CD4-positive, alpha-beta memory T cell (primary cell): Measurements from ENCODE around the gene LPO. TPM values are rescaled to one million over a fixed set of nuclear protein-coding genes. Genes with fewer than 3 reads are reported as not detected.

ENCODE experiments used
- CTCF ChIA-PET: fragments of 350-600 bp; sonication (Branson Sonifier 250); formaldehyde crosslinking; loops from one replicate; lab custom pipeline; 2021; ENCODE audit warnings: inconsistent platforms; ENCODE audit not compliant: partially characterized antibody; lab: Charles Lee
- POLR2A ChIA-PET: fragments of 350-600 bp; sonication (Branson Sonifier 250); formaldehyde crosslinking; loops from one replicate; lab custom pipeline; 2021; ENCODE audit not compliant: partially characterized antibody; lab: Charles Lee
- DNase-seq, 5 donors: peaks; one replicate each; pipeline versions ENCODE4 v3.0.0 to v3.0.0-alpha.2; 2020 to 2022; ENCODE audit warnings: mixed read lengths in 1 of 5
- H3K27ac ChIP-seq: one replicate; pipeline ENCODE4 v1.7.0; 2013; ENCODE audit warnings: low read depth, low read length
- H3K27me3 ChIP-seq: 2 replicates; pipeline ENCODE4 v1.7.0; 2013; ENCODE audit warnings: mild to moderate bottlenecking, low read length, moderate library complexity; ENCODE audit not compliant: insufficient read depth
- H3K36me3 ChIP-seq: 2 replicates; pipeline ENCODE4 v1.7.0; 2013; ENCODE audit warnings: mild to moderate bottlenecking, low read length, moderate library complexity; ENCODE audit not compliant: insufficient read depth
- H3K4me1 ChIP-seq: 2 replicates; pipeline ENCODE4 v1.7.0; 2013; ENCODE audit warnings: mild to moderate bottlenecking, low read length, moderate library complexity; ENCODE audit not compliant: insufficient read depth
- H3K4me3 ChIP-seq, 2 donors: one replicate each; pipeline ENCODE4 v1.7.0; 2013; ENCODE audit warnings: low read length in 2 of 2, mild to moderate bottlenecking in 1 of 2
- H3K9me3 ChIP-seq, 2 donors: one replicate each; pipeline ENCODE4 v1.7.0; 2013; ENCODE audit warnings: low read length in 2 of 2, control low read depth in 1 of 2; ENCODE audit not compliant: control insufficient read depth in 1 of 2
- H3K27ac Mint-ChIP-seq, 7 donors: one replicate each; pipeline ENCODE4 v1.8.0; 2020 to 2021; ENCODE audit warnings: mixed read lengths in 7 of 7, mild to moderate bottlenecking in 6 of 7, inconsistent platforms in 3 of 7, moderate library complexity in 3 of 7
- H3K27me3 Mint-ChIP-seq, 2 donors: one replicate each; pipeline ENCODE4 v1.8.0; 2020 to 2021; ENCODE audit warnings: mixed read lengths in 2 of 2
- H3K36me3 Mint-ChIP-seq, 2 donors: one replicate each; pipeline ENCODE4 v1.8.0; 2020 to 2021; ENCODE audit warnings: mixed read lengths in 2 of 2, inconsistent platforms in 1 of 2, mild to moderate bottlenecking in 1 of 2
- H3K4me1 Mint-ChIP-seq, 4 donors: one replicate each; pipeline ENCODE4 v1.8.0; 2020 to 2021; ENCODE audit warnings: mixed read lengths in 4 of 4, mild to moderate bottlenecking in 1 of 4
- H3K4me3 Mint-ChIP-seq, 8 donors: one replicate each; pipeline ENCODE4 v1.8.0; 2020 to 2021; ENCODE audit warnings: mixed read lengths in 8 of 8, mild to moderate bottlenecking in 7 of 8, moderate library complexity in 6 of 8, inconsistent platforms in 3 of 8
- H3K9me3 Mint-ChIP-seq, 8 donors: one replicate each; pipeline ENCODE4 v1.8.0; 2020 to 2021; ENCODE audit warnings: mixed read lengths in 8 of 8, mild to moderate bottlenecking in 5 of 8, inconsistent platforms in 3 of 8, moderate library complexity in 1 of 8
- intact Hi-C: fragments of 100-400 bp; cut with micrococcal nuclease; formaldehyde crosslinking; loops from one replicate; pipeline ENCODE4 v1.15.1; 2023
- polyA plus RNA-seq, 2 donors: library from polyadenylated mRNA; unstranded; fragments of 300-500 nt; fragmentation: Illumina TruSeq; gene quantifications; one replicate each; pipeline ENCODE4 v1.2.3, GENCODE V29; 2021
- total RNA-seq, 2 experiments: library from RNA; stranded (reverse); gene quantifications; one replicate each; pipeline ENCODE4 v1.2.3, GENCODE V29; 2021

LPO gene
- total and polyA plus RNA-seq, 4 experiments from 2014 or later = not detected

DNA sequence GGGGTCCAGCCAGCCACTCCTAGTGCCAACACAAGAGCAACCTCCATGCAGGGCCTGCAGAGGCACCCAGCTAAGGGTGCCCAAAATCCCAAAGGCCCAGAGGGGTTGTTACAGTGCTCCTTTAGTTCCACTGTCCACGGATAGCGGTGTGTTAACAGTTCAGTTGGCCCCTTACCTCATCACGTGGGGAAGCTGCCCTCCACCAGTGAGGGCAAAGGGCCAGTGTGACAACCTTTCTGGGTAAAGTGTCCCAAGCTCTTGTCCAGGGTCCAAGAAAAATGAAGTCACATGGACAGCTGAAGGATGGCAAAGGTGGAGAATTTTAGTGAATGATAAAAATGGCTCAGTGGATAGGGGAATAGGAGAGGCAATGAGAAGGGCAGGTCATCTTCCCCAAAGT, 10.7 kb upstream of the LPO start:
- CTCF ChIA-PET = interaction anchor here (1.2 to 2.1 kb wide), 3 partner anchors 9 to 28 kb away, joined by 3 to 6 read pairs (median 5); no protein-coding TSS in a partner anchor
- no peaks in the 10 kb centered on the region for H3K9me3 Mint-ChIP-seq

DNA sequence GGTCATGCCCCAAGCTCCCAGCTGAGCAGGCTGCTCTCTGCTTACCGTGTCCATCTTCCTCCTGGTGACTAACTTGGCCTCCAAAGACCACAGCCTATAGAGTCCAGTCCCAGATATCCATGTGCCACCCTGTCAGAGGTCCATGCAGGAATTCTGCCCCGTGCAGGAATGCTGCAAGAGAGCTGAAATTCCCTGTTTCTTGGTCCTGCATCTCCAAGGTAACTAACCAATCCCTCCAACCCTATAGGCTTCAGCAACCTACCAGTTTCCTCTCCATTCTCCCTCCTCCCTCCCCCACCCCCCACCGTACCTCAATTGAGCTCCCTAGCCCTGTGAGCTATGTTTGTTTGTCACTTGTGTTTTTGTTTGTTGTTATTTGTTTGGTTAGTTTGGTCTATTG, 9.7 kb upstream of the LPO start:
- POLR2A ChIA-PET = no interaction called here

More for the DNA sequence above, 10.7 kb upstream of the LPO start:
- no peak for DNase-seq
- peaks cover 8 to 28% of the 10 kb centered on the region in 2 donors for H3K27me3 Mint-ChIP-seq
- Histone ChIP-seq H3K4me1 (no peaks in the 10 kb centered on the region), H3K4me3 (no peak overlapping the region), H3K9me3 (no peaks in the 10 kb centered on the region), H3K27ac (no peak overlapping the region), H3K36me3 (no peaks in the 10 kb centered on the region), H3K27me3 (no peaks in the 10 kb centered on the region)
- POLR2A ChIA-PET = no interaction called here
- H3K36me3 Mint-ChIP-seq = no peaks in the 10 kb centered on the region
- H3K27ac Mint-ChIP-seq = no peak overlapping the region
- peaks cover 0 to 6% (median 0%) of the 10 kb centered on the region in 4 donors for H3K4me1 Mint-ChIP-seq
- intact Hi-C loops = no loop called here
- no peak overlapping the region for H3K4me3 Mint-ChIP-seq

DNA sequence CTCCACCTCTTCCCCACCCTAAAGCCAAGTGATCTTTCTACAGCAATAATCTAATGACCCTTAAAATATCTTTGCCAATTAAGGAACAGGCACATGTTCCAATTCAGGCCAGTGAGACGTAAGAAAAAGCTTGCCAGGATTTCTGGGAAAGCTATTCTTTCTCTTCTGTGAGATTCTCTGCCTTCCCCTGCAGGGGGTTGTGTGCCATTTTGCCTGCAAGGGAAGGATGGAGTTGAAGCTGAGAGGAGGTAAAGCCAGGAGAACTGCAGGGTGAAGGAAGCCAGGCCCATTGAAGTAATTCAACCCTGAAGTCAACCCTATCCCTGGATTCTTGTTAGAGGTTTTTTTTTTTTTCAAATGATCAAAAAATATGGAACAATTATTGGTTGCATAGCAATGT, 9.0 kb upstream of the LPO start:
- H3K36me3 ChIP-seq = no peaks in the 10 kb centered on the region
- Mint-ChIP-seq H3K4me3 (no peak overlapping the region), H3K4me1 (peaks cover 0 to 6% (median 0%) of the 10 kb centered on the region in 4 donors), H3K36me3 (no peaks in the 10 kb centered on the region), H3K27me3 (peaks cover 8 to 24% of the 10 kb centered on the region in 2 donors), H3K27ac (no peak overlapping the region), H3K9me3 (no peaks in the 10 kb centered on the region)
- no peak for DNase-seq
- ChIA-PET POLR2A (no interaction called here), CTCF (interaction anchor here (1.5 to 2.1 kb wide), 2 partner anchors 21 to 29 kb away, joined by 4 to 6 read pairs; no protein-coding TSS in a partner anchor)
- H3K4me3 ChIP-seq = no peak overlapping the region
- H3K9me3 ChIP-seq = no peaks in the 10 kb centered on the region
- no peaks in the 10 kb centered on the region for H3K27me3 ChIP-seq
- intact Hi-C loops = no loop called here
- H3K4me1 ChIP-seq = no peaks in the 10 kb centered on the region
- H3K27ac ChIP-seq = no peak overlapping the region

More for the DNA sequence above, 9.7 kb upstream of the LPO start:
- Mint-ChIP-seq H3K4me1 (peaks cover 0 to 6% (median 0%) of the 10 kb centered on the region in 4 donors), H3K27ac (no peak overlapping the region), H3K4me3 (no peak overlapping the region), H3K27me3 (peaks cover 8 to 28% of the 10 kb centered on the region in 2 donors), H3K36me3 (no peaks in the 10 kb centered on the region), H3K9me3 (no peaks in the 10 kb centered on the region)
- Histone ChIP-seq H3K27ac (no peak overlapping the region), H3K4me3 (no peak overlapping the region), H3K4me1 (no peaks in the 10 kb centered on the region), H3K9me3 (no peaks in the 10 kb centered on the region), H3K36me3 (no peaks in the 10 kb centered on the region), H3K27me3 (no peaks in the 10 kb centered on the region)
- DNase-seq = no peak
- CTCF ChIA-PET = interaction anchor here (1.2 to 2.1 kb wide), 3 partner anchors 8 to 29 kb away, joined by 3 to 6 read pairs (median 5); no protein-coding TSS in a partner anchor
- intact Hi-C loops = no loop called here

DNA sequence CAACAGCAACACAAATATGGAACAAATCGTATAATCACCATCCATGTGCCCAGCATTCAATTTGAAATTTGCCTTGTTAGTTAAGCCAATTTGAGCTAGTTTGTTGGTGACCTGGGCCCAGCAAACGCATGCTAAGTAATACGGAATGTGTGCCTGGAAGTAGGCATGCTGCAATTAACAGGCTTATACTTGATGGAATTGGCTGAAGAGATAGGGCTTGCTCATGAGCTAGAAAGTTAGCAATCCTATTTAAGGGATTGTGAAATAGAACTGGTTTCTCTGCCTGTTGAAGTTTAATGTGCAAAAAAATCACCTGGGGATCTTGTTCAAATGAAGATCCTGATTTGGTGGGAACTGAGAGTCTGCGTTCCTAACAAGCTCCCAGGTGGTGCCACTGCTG, 8.5 kb upstream of the LPO start:
- H3K4me1 ChIP-seq = no peaks in the 10 kb centered on the region
- no peaks in the 10 kb centered on the region for H3K9me3 ChIP-seq
- peaks cover 8 to 22% of the 10 kb centered on the region in 2 donors for H3K27me3 Mint-ChIP-seq
- H3K9me3 Mint-ChIP-seq = no peaks in the 10 kb centered on the region
- intact Hi-C loops = no loop called here
- H3K27ac ChIP-seq = no peak overlapping the region
- no peaks in the 10 kb centered on the region for H3K36me3 ChIP-seq
- H3K4me3 Mint-ChIP-seq = no peak overlapping the region
- no peaks in the 10 kb centered on the region for H3K27me3 ChIP-seq
- peaks cover 0 to 6% (median 0%) of the 10 kb centered on the region in 4 donors for H3K4me1 Mint-ChIP-seq
- no peaks in the 10 kb centered on the region for H3K36me3 Mint-ChIP-seq
- CTCF ChIA-PET = interaction anchor here (1.5 to 2.1 kb wide), 2 partner anchors 20 to 30 kb away, joined by 4 to 6 read pairs; no protein-coding TSS in a partner anchor
- no peak overlapping the region for H3K4me3 ChIP-seq
- no peak for DNase-seq
- POLR2A ChIA-PET = no interaction called here
- H3K27ac Mint-ChIP-seq = no peak overlapping the region

- H3K27ac ChIP-seq = no peak overlapping the region
- no peak overlapping the region for H3K27ac Mint-ChIP-seq
- H3K4me3 Mint-ChIP-seq = no peak overlapping the region
- H3K36me3 ChIP-seq = no peaks in the 10 kb centered on the region
- no peak overlapping the region for H3K4me3 ChIP-seq
- intact Hi-C loops = no loop called here
- peaks cover 0 to 6% (median 0%) of the 10 kb centered on the region in 4 donors for H3K4me1 Mint-ChIP-seq
- POLR2A ChIA-PET = interaction anchor here (1.4 kb wide), 1 partner anchor 12 kb away, joined by 3 read pairs; the partner anchor contains the start of gene MKS1
- no peaks in the 10 kb centered on the region for H3K9me3 ChIP-seq
- H3K4me1 ChIP-seq = no peaks in the 10 kb centered on the region
- H3K27me3 ChIP-seq = peaks cover 6% of the 10 kb centered on the region
- CTCF ChIA-PET = interaction anchor here (1.2 to 2.4 kb wide), 2 partner anchors 12 to 18 kb away, joined by 3 to 8 read pairs; no protein-coding TSS in a partner anchor
- H3K9me3 Mint-ChIP-seq = no peaks in the 10 kb centered on the region
- peaks cover 14 to 29% of the 10 kb centered on the region in 2 donors for H3K27me3 Mint-ChIP-seq
- no peak for DNase-seq
- H3K36me3 Mint-ChIP-seq = no peaks in the 10 kb centered on the region
Observed at GRCh38 chr17:58231641-58232040, 6.7 kb upstream of the LPO start.

- H3K27me3 ChIP-seq = peaks cover 6% of the 10 kb centered on the region
- peaks cover 0 to 6% (median 0%) of the 10 kb centered on the region in 4 donors for H3K4me1 Mint-ChIP-seq
- no peak overlapping the region for H3K27ac ChIP-seq
- H3K27me3 Mint-ChIP-seq = peaks cover 20 to 28% of the 10 kb centered on the region in 2 donors
- no peaks in the 10 kb centered on the region for H3K36me3 ChIP-seq
- H3K36me3 Mint-ChIP-seq = no peaks in the 10 kb centered on the region
- DNase-seq = no peak
- no peaks in the 10 kb centered on the region for H3K9me3 Mint-ChIP-seq
- H3K27ac Mint-ChIP-seq = no peak overlapping the region
- no peak overlapping the region for H3K4me3 Mint-ChIP-seq
- H3K9me3 ChIP-seq = no peaks in the 10 kb centered on the region
- ChIA-PET CTCF (interaction anchor here (1.2 to 2.4 kb wide), 2 partner anchors 13 to 17 kb away, joined by 3 to 8 read pairs; no protein-coding TSS in a partner anchor), POLR2A (no interaction called here)
- intact Hi-C loops = no loop called here
- no peaks in the 10 kb centered on the region for H3K4me1 ChIP-seq
- no peak overlapping the region for H3K4me3 ChIP-seq
Observed at GRCh38 chr17:58232707-58233156, 5.7 kb upstream of the LPO start.

DNA sequence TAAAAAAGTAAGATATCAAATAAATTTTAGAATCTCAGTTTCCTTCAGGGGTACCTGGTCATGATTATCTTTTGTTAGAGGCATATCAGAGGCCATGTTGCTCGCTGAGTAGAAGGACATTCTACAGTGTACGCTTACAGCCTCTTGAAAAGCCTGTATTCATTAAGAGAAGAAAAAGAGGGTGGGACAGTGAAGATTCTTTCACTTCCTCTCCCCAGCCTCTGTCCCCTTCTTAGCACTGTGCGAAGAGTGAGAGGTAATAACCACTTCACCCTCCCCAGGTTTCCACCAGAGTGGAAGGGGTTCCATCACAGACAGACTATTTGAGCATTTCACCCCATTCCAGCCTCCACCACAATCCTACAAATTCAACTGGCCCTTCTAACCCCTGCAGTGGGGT, 4.8 kb upstream of the LPO start:
- DNase-seq = no peak
- H3K4me1 ChIP-seq = no peaks in the 10 kb centered on the region
- Mint-ChIP-seq H3K4me3 (no peak overlapping the region), H3K27ac (no peak overlapping the region), H3K4me1 (peaks cover 0 to 6% (median 0%) of the 10 kb centered on the region in 4 donors), H3K27me3 (peaks cover 17 to 29% of the 10 kb centered on the region in 2 donors), H3K36me3 (no peaks in the 10 kb centered on the region), H3K9me3 (no peaks in the 10 kb centered on the region)
- ChIA-PET POLR2A (no interaction called here), CTCF (no interaction called here)
- H3K36me3 ChIP-seq = no peaks in the 10 kb centered on the region
- H3K27ac ChIP-seq = no peak overlapping the region
- H3K27me3 ChIP-seq = peaks cover 9% of the 10 kb centered on the region
- intact Hi-C loops = no loop called here
- H3K4me3 ChIP-seq = no peak overlapping the region
- H3K9me3 ChIP-seq = no peaks in the 10 kb centered on the region
